Measurements from ENCODE around the gene CYB5R4. TPM values are rescaled to one million over a fixed set of nuclear protein-coding genes. Genes with fewer than 3 reads are reported as not detected.

The CYB5R4 gene
- polyA plus RNA-seq, 1 of the 3 experiments (the other 2 are of a cell fraction) = 3.3 TPM

GRCh38 chr6:83921315-83921714, 61.8 kb downstream of the CYB5R4 start:
- Histone ChIP-seq H3K4me3 (ENCODE audit: low read depth in 2 of 2, low read length in 1 of 2) (no peak overlapping the region), H3K9ac (no peak overlapping the region), H3K9me3 (no peaks in the 10 kb centered on the region), H2AFZ (ENCODE audit: low read depth) (no peak overlapping the region), H3K79me2 (ENCODE audit: insufficient read depth) (no peaks in the 10 kb centered on the region), H3K4me1 (ENCODE audit: control insufficient read depth in 1 of 2, insufficient read depth in 2 of 2, low read depth in 1 of 2, low read length in 1 of 2) (peaks cover 0 to 10% of the 10 kb centered on the region in 2 experiments; a peak in 3 of 4 replicates), H3K4me2 (no peak overlapping the region), H3K27me3 (ENCODE audit: insufficient read depth) (no peaks in the 10 kb centered on the region), H3K36me3 (replicated peaks in 1 of 2; ENCODE audit: control insufficient read depth in 1 of 2, insufficient read depth in 2 of 2, low read length in 1 of 2) (peaks cover 0 to 12% of the 10 kb centered on the region in 2 experiments), H3K27ac (ENCODE audit: low read depth in 2 of 2, low read length in 1 of 2) (no peak overlapping the region), H4K20me1 (ENCODE audit: insufficient read depth) (no peaks in the 10 kb centered on the region), H3K9me2 (no peaks in the 10 kb centered on the region), H3F3A (replicated peaks; ENCODE audit: insufficient read depth) (no peaks in the 10 kb centered on the region)
- ChIA-PET POLR2A (no interaction called here), CTCF (no interaction called here)
- no peak for DNase-seq
- WGBS (ENCODE audit: low lambda C conversion rate) = 87% methylated on average over 5 of the region's 5 CpGs
- TF ChIP-seq RAD21 (IDR thresholded peaks at IDR 0.05; ENCODE audit: low read length) = no peak
- no peak for TF ChIP-seq USF1 (IDR thresholded peaks at IDR 0.05; ENCODE audit: borderline replicate concordance, low read depth)
- TF ChIP-seq POLR2AphosphoS5 (IDR thresholded peaks at IDR 0.05; ENCODE audit: low read depth, low read length) = no peak
- TF ChIP-seq YY1 (IDR thresholded peaks at IDR 0.05; ENCODE audit: low read depth) = no peak
- no peak for TF ChIP-seq TEAD4 (IDR thresholded peaks at IDR 0.05; ENCODE audit: borderline replicate concordance, insufficient read depth)

GRCh38 chr6:83927470-83927869, 68.0 kb downstream of the CYB5R4 start:
- TF ChIP-seq CTCF (IDR thresholded peaks at IDR 0.05) = no peak
- TF ChIP-seq ELF1 (IDR thresholded peaks at IDR 0.05) = no peak
- no peak for TF ChIP-seq RCOR1 (IDR thresholded peaks at IDR 0.05; ENCODE audit: low read length)
- no peak for TF ChIP-seq EP300 (IDR thresholded peaks at IDR 0.05; ENCODE audit: borderline replicate concordance in 1 of 2, low read depth in 1 of 2, low read length in 1 of 2)
- TF ChIP-seq TEAD4 (IDR thresholded peaks at IDR 0.05; ENCODE audit: borderline replicate concordance, insufficient read depth) = no peak
- TF ChIP-seq RXRA (IDR thresholded peaks at IDR 0.05; ENCODE audit: borderline replicate concordance, low read depth) = no peak
- H3K9me3 ChIP-seq = no peaks in the 10 kb centered on the region
- H3K36me3 ChIP-seq (replicated peaks in 1 of 2; ENCODE audit: control insufficient read depth in 1 of 2, insufficient read depth in 2 of 2, low read length in 1 of 2) = peaks cover 6 to 31% of the 10 kb centered on the region in 2 experiments
- H3K4me3 ChIP-seq (ENCODE audit: low read depth in 2 of 2, low read length in 1 of 2) = no peak overlapping the region
- no peaks in the 10 kb centered on the region for H4K20me1 ChIP-seq (ENCODE audit: insufficient read depth)
- CTCF ChIA-PET = interaction anchor here (1.0 kb wide), 1 partner anchor 67 kb away, joined by 3 read pairs; no protein-coding TSS in a partner anchor
- H3K79me2 ChIP-seq (ENCODE audit: insufficient read depth) = no peaks in the 10 kb centered on the region
- DNase-seq = no peak
- H3F3A ChIP-seq (replicated peaks; ENCODE audit: insufficient read depth) = no peaks in the 10 kb centered on the region
- no peak overlapping the region for H3K9ac ChIP-seq
- H3K4me2 ChIP-seq = no peak overlapping the region
- H3K4me1 ChIP-seq (ENCODE audit: control insufficient read depth in 1 of 2, insufficient read depth in 2 of 2, low read depth in 1 of 2, low read length in 1 of 2) = no peaks in the 10 kb centered on the region
- H3K27me3 ChIP-seq (ENCODE audit: insufficient read depth) = no peaks in the 10 kb centered on the region
- no peak overlapping the region for H2AFZ ChIP-seq (ENCODE audit: low read depth)
- WGBS (ENCODE audit: low lambda C conversion rate) = 94% methylated on average over 2 of the region's 2 CpGs
- no peak overlapping the region for H3K27ac ChIP-seq (ENCODE audit: low read depth in 2 of 2, low read length in 1 of 2)
- H3K9me2 ChIP-seq = no peaks in the 10 kb centered on the region
- POLR2A ChIA-PET = no interaction called here
